BLaER1 treated with 17β-estradiol and CSF1 and Interleukin-3, amounts not matched to agents 10 nM and 100 nM (cell line): Measurements from ENCODE around the gene RGMB.
"Not testable (repeated sequence)": the region's sequence is repeated elsewhere in the genome, so short reads cannot be mapped to it uniquely, and the experiment has no call there.

Source experiments
- H3K27ac ChIP-seq, 11 experiments: shearing (Covaris generic); formaldehyde crosslinking; 2 replicates each; pipeline ENCODE4 v1.8.1; 2022
- H3K27me3 ChIP-seq, 11 experiments: shearing (Covaris generic); formaldehyde crosslinking; 2 replicates each; pipeline ENCODE4 v1.8.1; 2022
- H3K36me3 ChIP-seq, 11 experiments: shearing (Covaris generic); formaldehyde crosslinking; 2 replicates each; pipeline ENCODE4 v1.8.1; 2022
- H3K4me1 ChIP-seq, 10 experiments: shearing (Covaris generic); formaldehyde crosslinking; 2 replicates each; pipeline ENCODE4 v1.8.1; 2022
- H3K4me2 ChIP-seq, 11 experiments: shearing (Covaris generic); formaldehyde crosslinking; 2 replicates each; pipeline ENCODE4 v1.8.1; 2022
- H3K4me3 ChIP-seq, 10 experiments: shearing (Covaris generic); formaldehyde crosslinking; 2 replicates each; pipeline ENCODE4 v1.8.1; 2022
- H3K9ac ChIP-seq, 11 experiments: shearing (Covaris generic); formaldehyde crosslinking; 2 replicates each; pipeline ENCODE4 v1.8.1; 2022
- H3K9me3 ChIP-seq, 11 experiments: shearing (Covaris generic); formaldehyde crosslinking; replicated peaks in 1 of 11; 2 replicates each; pipeline ENCODE4 v1.8.1; 2022
- H4K20me1 ChIP-seq, 11 experiments: shearing (Covaris generic); formaldehyde crosslinking; 2 replicates each; pipeline ENCODE4 v1.8.1; 2022
- Cebpa-rat ChIP-seq, 11 experiments: shearing (Covaris generic); IDR thresholded peaks; 2 replicates each; pipeline ENCODE4 v1.8.1; 2022

Gene RGMB, protein sequence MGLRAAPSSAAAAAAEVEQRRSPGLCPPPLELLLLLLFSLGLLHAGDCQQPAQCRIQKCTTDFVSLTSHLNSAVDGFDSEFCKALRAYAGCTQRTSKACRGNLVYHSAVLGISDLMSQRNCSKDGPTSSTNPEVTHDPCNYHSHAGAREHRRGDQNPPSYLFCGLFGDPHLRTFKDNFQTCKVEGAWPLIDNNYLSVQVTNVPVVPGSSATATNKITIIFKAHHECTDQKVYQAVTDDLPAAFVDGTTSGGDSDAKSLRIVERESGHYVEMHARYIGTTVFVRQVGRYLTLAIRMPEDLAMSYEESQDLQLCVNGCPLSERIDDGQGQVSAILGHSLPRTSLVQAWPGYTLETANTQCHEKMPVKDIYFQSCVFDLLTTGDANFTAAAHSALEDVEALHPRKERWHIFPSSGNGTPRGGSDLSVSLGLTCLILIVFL

DNA sequence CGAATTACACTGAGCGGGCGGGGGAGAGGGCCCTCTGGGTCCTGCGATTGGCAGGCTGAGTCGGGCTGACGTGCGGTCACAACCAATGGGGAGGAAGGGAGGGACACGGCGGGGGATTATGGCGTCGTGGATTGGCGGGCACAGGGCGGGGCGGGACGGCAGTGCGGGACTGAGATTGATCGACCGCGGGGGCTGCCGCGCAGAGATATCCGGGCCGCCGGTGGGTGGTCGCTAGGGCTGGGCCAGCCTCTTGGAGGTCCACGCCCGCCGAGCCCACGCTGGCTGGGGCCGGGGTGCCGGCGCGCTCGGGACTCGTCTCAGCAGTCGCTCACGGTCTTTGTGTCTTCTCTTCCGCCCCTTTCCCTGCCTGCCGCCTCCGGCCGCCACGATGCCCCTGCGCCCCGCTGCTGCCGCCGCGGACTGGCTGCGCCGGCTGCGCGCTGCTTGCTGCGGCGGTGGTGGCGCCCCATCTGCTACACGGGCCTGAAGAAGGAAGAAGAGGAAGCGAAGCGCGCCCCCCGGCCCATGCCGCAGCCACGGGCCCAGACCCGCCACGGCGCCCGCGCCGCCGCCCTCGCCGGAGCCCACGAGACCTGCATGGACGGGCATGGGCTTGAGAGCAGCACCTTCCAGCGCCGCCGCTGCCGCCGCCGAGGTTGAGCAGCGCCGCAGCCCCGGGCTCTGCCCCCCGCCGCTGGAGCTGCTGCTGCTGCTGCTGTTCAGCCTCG lies at the start of gene RGMB:
RGMB (plus strand) TSS at position 200 of the 728 bp plus-strand sequence; CDS start at position 608, 408 bp downstream.
- Histone ChIP-seq H3K4me3 (peak within 1 kb of the TSS; percentile 84 to 95 (median 91)), H3K9ac (peak within 1 kb of the TSS; percentile 83 to 95 (median 92)), H3K27me3 (peaks cover 14 to 22% (median 18%) of the 10 kb centered on the region in 11 experiments; a peak in 19 of 22 replicates), H3K4me2 (peak within 1 kb of the TSS; percentile 77 to 99 (median 94)), H3K9me3 (peaks cover 0 to 6% (median 0%) of the 10 kb centered on the region in 11 experiments; a peak in 4 of 22 replicates), H3K27ac (peak within 1 kb of the TSS; percentile 65 to 94 (median 90)), H3K4me1 (peaks cover 42 to 74% (median 50%) of the 10 kb centered on the region in 10 experiments), H3K36me3 (peaks cover 0 to 4% (median 0%) of the 10 kb centered on the region in 11 experiments; a peak in 2 of 22 replicates), H4K20me1 (peaks cover 29 to 50% (median 43%) of the 10 kb centered on the region in 11 experiments; a peak in 21 of 22 replicates)
- TF ChIP-seq Cebpa-rat (IDR thresholded peaks at IDR 0.05), result no peak

DNA sequence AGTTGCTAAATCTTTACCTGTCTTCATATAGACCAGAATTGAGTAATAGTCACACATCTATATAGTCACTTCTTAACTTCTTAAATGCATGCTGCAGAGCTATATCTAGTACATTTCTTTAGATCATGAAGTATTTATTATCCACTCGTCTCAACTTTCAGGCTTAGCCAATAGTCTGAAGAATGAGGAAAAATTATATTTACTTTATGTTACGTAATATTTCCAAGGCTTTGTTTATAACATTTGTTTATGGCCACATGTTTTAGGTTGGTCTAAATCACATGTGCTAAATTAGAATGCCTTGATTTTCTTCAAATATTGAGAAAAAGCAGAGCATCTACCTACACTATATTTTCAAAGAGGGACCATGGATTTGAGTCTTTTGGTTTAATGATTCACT lies 47.2 kb upstream of the RGMB start:
- H3K4me1 ChIP-seq, result no peaks in the 10 kb centered on the region
- TF ChIP-seq Cebpa-rat (IDR thresholded peaks at IDR 0.05), result no peak
- no peak overlapping the region for H3K4me2 ChIP-seq
- no peak overlapping the region for H3K9ac ChIP-seq
- H3K9me3 ChIP-seq, result no peaks in the 10 kb centered on the region
- H3K27me3 ChIP-seq, result no peaks in the 10 kb centered on the region
- no peak overlapping the region for H3K4me3 ChIP-seq
- H3K36me3 ChIP-seq, result no peaks in the 10 kb centered on the region
- no peaks in the 10 kb centered on the region for H4K20me1 ChIP-seq
- H3K27ac ChIP-seq, result no peak overlapping the region

DNA sequence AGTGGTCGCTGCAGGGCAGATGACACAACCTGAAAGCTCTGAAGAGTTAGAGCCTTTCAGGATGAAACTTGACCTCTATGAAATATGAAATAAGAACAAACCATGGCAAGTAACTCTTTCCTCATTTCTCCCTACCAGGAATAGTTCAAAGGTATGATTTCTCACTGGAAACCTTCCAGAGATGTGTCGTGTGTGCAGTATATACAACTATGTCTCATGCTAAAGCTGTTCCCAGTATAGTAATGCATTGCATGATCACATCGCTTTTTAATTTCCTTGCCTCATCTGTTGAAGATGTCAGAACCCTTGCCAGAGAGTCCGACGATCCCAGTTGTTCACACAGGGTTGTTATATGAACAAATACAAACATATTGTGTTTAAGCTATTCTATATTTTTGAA lies 45.8 kb upstream of the RGMB start:
- H3K36me3 ChIP-seq, result no peaks in the 10 kb centered on the region
- H3K27ac ChIP-seq, result no peak overlapping the region
- no peak overlapping the region for H3K9ac ChIP-seq
- no peak for TF ChIP-seq Cebpa-rat (IDR thresholded peaks at IDR 0.05)
- H3K4me1 ChIP-seq, result no peaks in the 10 kb centered on the region
- H3K4me2 ChIP-seq, result no peak overlapping the region
- H3K9me3 ChIP-seq, result no peaks in the 10 kb centered on the region
- H3K4me3 ChIP-seq, result no peak overlapping the region
- H4K20me1 ChIP-seq, result no peaks in the 10 kb centered on the region
- no peaks in the 10 kb centered on the region for H3K27me3 ChIP-seq

DNA sequence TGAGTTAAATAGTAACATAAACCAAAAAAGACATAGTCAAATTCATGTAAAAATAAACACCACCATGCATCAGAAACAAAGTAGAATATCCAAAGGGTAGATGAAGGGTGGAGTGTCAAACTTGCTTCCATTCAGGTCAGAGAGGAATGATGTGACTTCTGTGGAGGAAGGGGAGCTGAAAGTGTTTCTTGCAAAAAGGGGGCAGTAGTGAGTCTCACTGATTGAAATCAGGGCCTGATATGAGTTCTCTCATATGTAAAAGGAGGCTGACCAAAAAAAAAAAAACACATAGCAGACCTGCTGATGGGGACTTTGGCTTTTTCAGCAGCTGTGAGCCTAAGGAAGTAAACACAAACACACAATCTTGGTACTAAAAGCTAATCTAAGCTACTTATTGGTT lies 38.8 kb upstream of the RGMB start:
- no peaks in the 10 kb centered on the region for H3K4me1 ChIP-seq
- no peak overlapping the region for H3K27ac ChIP-seq
- no peak overlapping the region for H3K9ac ChIP-seq
- no peak overlapping the region for H3K4me3 ChIP-seq
- no peaks in the 10 kb centered on the region for H3K36me3 ChIP-seq
- TF ChIP-seq Cebpa-rat (IDR thresholded peaks at IDR 0.05), result no peak
- no peak overlapping the region for H3K4me2 ChIP-seq
- peaks cover 0 to 8% (median 6%) of the 10 kb centered on the region in 11 experiments; a peak in 7 of 22 replicates for H3K9me3 ChIP-seq
- no peaks in the 10 kb centered on the region for H3K27me3 ChIP-seq
- H4K20me1 ChIP-seq, result no peaks in the 10 kb centered on the region

- Histone ChIP-seq H3K4me2 (no peak overlapping the region), H3K9me3 (peaks cover 0 to 8% (median 6%) of the 10 kb centered on the region in 11 experiments; a peak in 7 of 22 replicates), H3K27me3 (no peaks in the 10 kb centered on the region), H3K4me1 (no peaks in the 10 kb centered on the region), H3K27ac (no peak overlapping the region), H4K20me1 (no peaks in the 10 kb centered on the region), H3K4me3 (no peak overlapping the region), H3K36me3 (no peaks in the 10 kb centered on the region), H3K9ac (no peak overlapping the region)
- TF ChIP-seq Cebpa-rat (IDR thresholded peaks at IDR 0.05), result no peak
Measured at GRCh38 chr5:98735806-98736507, 37.5 kb upstream of the RGMB start.

DNA sequence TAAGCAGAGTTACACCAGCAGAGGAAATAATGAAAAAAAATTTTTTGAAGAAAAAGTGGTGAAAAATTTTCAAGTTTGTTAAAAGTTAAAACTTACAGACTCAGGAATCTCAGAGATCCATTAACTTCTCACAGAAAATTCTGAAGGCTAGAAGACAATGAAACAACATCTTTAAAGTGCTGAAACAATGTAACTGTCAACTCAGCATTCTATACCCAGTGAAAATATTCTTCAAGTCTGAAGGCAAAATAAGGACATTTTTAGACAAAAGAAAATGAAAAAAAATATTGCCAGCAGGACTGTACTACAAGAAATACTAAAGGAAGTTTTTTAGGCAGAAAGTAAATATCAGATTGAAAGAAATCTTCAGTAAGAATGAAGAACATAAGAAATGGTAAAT lies 36.7 kb upstream of the RGMB start:
- no peak overlapping the region for H3K4me2 ChIP-seq
- peaks cover 0 to 8% (median 6%) of the 10 kb centered on the region in 11 experiments; a peak in 7 of 22 replicates for H3K9me3 ChIP-seq
- no peak overlapping the region for H3K4me3 ChIP-seq
- no peak overlapping the region for H3K9ac ChIP-seq
- H4K20me1 ChIP-seq, result no peaks in the 10 kb centered on the region
- TF ChIP-seq Cebpa-rat (IDR thresholded peaks at IDR 0.05), result no peak
- no peak overlapping the region for H3K27ac ChIP-seq
- H3K36me3 ChIP-seq, result no peaks in the 10 kb centered on the region
- no peaks in the 10 kb centered on the region for H3K27me3 ChIP-seq
- H3K4me1 ChIP-seq, result peaks cover 0 to 1% (median 0%) of the 10 kb centered on the region in 10 experiments; a peak in 5 of 20 replicates

GRCh38 chr5:98737441-98737840 lies 36.0 kb upstream of the RGMB start:
- H3K27me3 ChIP-seq, H3K4me3 ChIP-seq, H3K36me3 ChIP-seq, H3K27ac ChIP-seq, H3K9ac ChIP-seq, H3K4me2 ChIP-seq, H3K4me1 ChIP-seq, H3K9me3 ChIP-seq, H4K20me1 ChIP-seq: not testable (repeated sequence)

- not testable (repeated sequence) for H3K36me3 ChIP-seq, H3K9ac ChIP-seq, H3K4me3 ChIP-seq, H4K20me1 ChIP-seq, H3K9me3 ChIP-seq, H3K4me2 ChIP-seq, H3K27ac ChIP-seq, H3K27me3 ChIP-seq
- H3K4me1 ChIP-seq, result peaks cover 7 to 17% (median 15%) of the 10 kb centered on the region in 10 experiments; a peak in 19 of 20 replicates
Measured at GRCh38 chr5:98738481-98739149, 34.8 kb upstream of the RGMB start.
